ENCODE results near the gene CDC27. TPM values are rescaled to one million over a fixed set of nuclear protein-coding genes. Genes with fewer than 3 reads are reported as not detected.

Gene CDC27
- total RNA-seq, 2 donors from 2014 or later = 122 to 146 TPM

- H3K4me3 Mint-ChIP-seq = no peak overlapping the region
- H3K27me3 Mint-ChIP-seq = no peaks in the 10 kb centered on the region
- no peaks in the 10 kb centered on the region for H3K36me3 Mint-ChIP-seq (ENCODE audit: low read depth)
- peaks cover 2% of the 10 kb centered on the region for H3K4me1 Mint-ChIP-seq
- H3K9me3 Mint-ChIP-seq = no peaks in the 10 kb centered on the region
- no peak for ATAC-seq (replicated peaks)
- H3K27ac Mint-ChIP-seq = no peak overlapping the region
Observed at GRCh38 chr17:47210779-47211178, 21.7 kb upstream of the CDC27 start.

GRCh38 chr17:47210105-47210504, 21.0 kb upstream of the CDC27 start:
- Mint-ChIP-seq H3K4me1 (peaks cover 9% of the 10 kb centered on the region), H3K27ac (no peak overlapping the region)
- no peak for ATAC-seq (replicated peaks)

GRCh38 chr17:47209499-47209898, 20.4 kb upstream of the CDC27 start:
- Mint-ChIP-seq H3K27me3 (no peaks in the 10 kb centered on the region), H3K36me3 (ENCODE audit: low read depth) (no peaks in the 10 kb centered on the region), H3K27ac (no peak overlapping the region), H3K4me3 (no peak overlapping the region), H3K9me3 (no peaks in the 10 kb centered on the region), H3K4me1 (peaks cover 14% of the 10 kb centered on the region)
- no peak for ATAC-seq (replicated peaks)

More at GRCh38 chr17:47210105-47210504, 21.0 kb upstream of the CDC27 start:
- Mint-ChIP-seq H3K4me3 (no peak overlapping the region), H3K27me3 (no peaks in the 10 kb centered on the region), H3K36me3 (ENCODE audit: low read depth) (no peaks in the 10 kb centered on the region), H3K9me3 (no peaks in the 10 kb centered on the region)

- ATAC-seq (replicated peaks) = no peak
- peaks cover 19% of the 10 kb centered on the region for H3K4me1 Mint-ChIP-seq
- H3K27ac Mint-ChIP-seq = no peak within 1 kb of the TSS
- no peaks in the 10 kb centered on the region for H3K27me3 Mint-ChIP-seq
- H3K9me3 Mint-ChIP-seq = no peaks in the 10 kb centered on the region
- no peaks in the 10 kb centered on the region for H3K36me3 Mint-ChIP-seq (ENCODE audit: low read depth)
- no peak within 1 kb of the TSS for H3K4me3 Mint-ChIP-seq
Observed at GRCh38 chr17:47208744-47209488, 19.8 kb upstream of the CDC27 start, which contains the start of gene MYL4. Gene MYL4 (plus strand): TSS chr17:47209348. CDS start chr17:47209423, 75 bp downstream.

GRCh38 chr17:47207143-47208067, 18.3 kb upstream of the CDC27 start:
- Mint-ChIP-seq H3K4me3 (no peak overlapping the region), H3K9me3 (no peaks in the 10 kb centered on the region), H3K36me3 (ENCODE audit: low read depth) (no peaks in the 10 kb centered on the region), H3K27me3 (no peaks in the 10 kb centered on the region), H3K4me1 (peaks cover 27% of the 10 kb centered on the region), H3K27ac (no peak overlapping the region)
- no peak for ATAC-seq (replicated peaks)

GRCh38 chr17:47205419-47205963, 16.4 kb upstream of the CDC27 start:
- ATAC-seq (replicated peaks) = peak; percentile 58
- Mint-ChIP-seq H3K4me1 (peaks cover 27% of the 10 kb centered on the region), H3K36me3 (ENCODE audit: low read depth) (no peaks in the 10 kb centered on the region), H3K27me3 (no peaks in the 10 kb centered on the region), H3K27ac (peak overlapping the region; percentile 85), H3K4me3 (peak overlapping the region; percentile 83), H3K9me3 (no peaks in the 10 kb centered on the region)

- H3K27me3 Mint-ChIP-seq = no peaks in the 10 kb centered on the region
- H3K9me3 Mint-ChIP-seq = no peaks in the 10 kb centered on the region
- peak overlapping the region; percentile 85 for H3K27ac Mint-ChIP-seq
- peak overlapping the region; percentile 83 for H3K4me3 Mint-ChIP-seq
- ATAC-seq (replicated peaks) = peak; percentile 75
- peaks cover 27% of the 10 kb centered on the region for H3K4me1 Mint-ChIP-seq
- H3K36me3 Mint-ChIP-seq (ENCODE audit: low read depth) = no peaks in the 10 kb centered on the region
Observed at GRCh38 chr17:47204722-47205418, 15.8 kb upstream of the CDC27 start.

- Mint-ChIP-seq H3K36me3 (ENCODE audit: low read depth) (no peaks in the 10 kb centered on the region), H3K27ac (peak overlapping the region; percentile 85), H3K4me3 (peak overlapping the region; percentile 83), H3K4me1 (peaks cover 27% of the 10 kb centered on the region), H3K27me3 (no peaks in the 10 kb centered on the region), H3K9me3 (no peaks in the 10 kb centered on the region)
- peak; percentile 84 for ATAC-seq (replicated peaks)
Observed at GRCh38 chr17:47203984-47204721, 15.1 kb upstream of the CDC27 start.

- no peaks in the 10 kb centered on the region for H3K9me3 Mint-ChIP-seq
- no peak for ATAC-seq (replicated peaks)
- no peak overlapping the region for H3K27ac Mint-ChIP-seq
- no peaks in the 10 kb centered on the region for H3K36me3 Mint-ChIP-seq (ENCODE audit: low read depth)
- H3K27me3 Mint-ChIP-seq = no peaks in the 10 kb centered on the region
- peaks cover 27% of the 10 kb centered on the region for H3K4me1 Mint-ChIP-seq
- H3K4me3 Mint-ChIP-seq = no peak overlapping the region
Observed at GRCh38 chr17:47201166-47201565, 12.1 kb upstream of the CDC27 start.

- Mint-ChIP-seq H3K4me3 (no peak overlapping the region), H3K27ac (peak overlapping the region; percentile 12)
Observed at GRCh38 chr17:47200325-47200664, 11.2 kb upstream of the CDC27 start.

GRCh38 chr17:47199627-47200324, 10.7 kb upstream of the CDC27 start:
- H3K27me3 Mint-ChIP-seq = no peaks in the 10 kb centered on the region
- no peak for ATAC-seq (replicated peaks)
- H3K27ac Mint-ChIP-seq = peak overlapping the region; percentile 12
- no peaks in the 10 kb centered on the region for H3K36me3 Mint-ChIP-seq (ENCODE audit: low read depth)
- no peaks in the 10 kb centered on the region for H3K9me3 Mint-ChIP-seq
- peaks cover 15% of the 10 kb centered on the region for H3K4me1 Mint-ChIP-seq
- no peak overlapping the region for H3K4me3 Mint-ChIP-seq

More at GRCh38 chr17:47200325-47200664, 11.2 kb upstream of the CDC27 start:
- no peaks in the 10 kb centered on the region for H3K36me3 Mint-ChIP-seq (ENCODE audit: low read depth)
- ATAC-seq (replicated peaks) = no peak
- H3K27me3 Mint-ChIP-seq = no peaks in the 10 kb centered on the region
- H3K9me3 Mint-ChIP-seq = no peaks in the 10 kb centered on the region
- H3K4me1 Mint-ChIP-seq = peaks cover 20% of the 10 kb centered on the region

- H3K9me3 Mint-ChIP-seq = no peaks in the 10 kb centered on the region
- no peaks in the 10 kb centered on the region for H3K27me3 Mint-ChIP-seq
- no peak overlapping the region for H3K27ac Mint-ChIP-seq
- ATAC-seq (replicated peaks) = no peak
- no peak overlapping the region for H3K4me3 Mint-ChIP-seq
- peaks cover 11% of the 10 kb centered on the region for H3K4me1 Mint-ChIP-seq
- no peaks in the 10 kb centered on the region for H3K36me3 Mint-ChIP-seq (ENCODE audit: low read depth)
Observed at GRCh38 chr17:47197821-47198220, 8.7 kb upstream of the CDC27 start.

GRCh38 chr17:47193931-47194511, 4.9 kb upstream of the CDC27 start:
- no peaks in the 10 kb centered on the region for H3K27me3 Mint-ChIP-seq
- no peak overlapping the region for H3K27ac Mint-ChIP-seq
- H3K9me3 Mint-ChIP-seq = no peaks in the 10 kb centered on the region
- peaks cover 3% of the 10 kb centered on the region for H3K36me3 Mint-ChIP-seq (ENCODE audit: low read depth)
- ATAC-seq (replicated peaks) = no peak
- no peak overlapping the region for H3K4me3 Mint-ChIP-seq
- H3K4me1 Mint-ChIP-seq = peaks cover 24% of the 10 kb centered on the region

Data from activated T-helper 17 cell treated with anti-CD3 and anti-CD28 coated beads, Interleukin-2, amount 50 U/mL, for 72 hours (primary cell).